GM18499 (cell line): ENCODE measurements around the gene HS3ST6.
"Not testable (repeated sequence)": the region's sequence is repeated elsewhere in the genome, so short reads cannot be mapped to it uniquely, and the experiment has no call there.

Experiments
- ATAC-seq: cut with Tn5 transposase; IDR thresholded peaks from one replicate; pipeline ENCODE4 v1.9.1; 2021; ENCODE audit warnings: moderate number of reproducible peaks; ENCODE audit not compliant: insufficient read depth, unreplicated experiment

HS3ST6 gene

GRCh38 chr16:1929578-1930337 lies 11.5 kb upstream of the HS3ST6 start:
- ATAC-seq = no peak

DNA sequence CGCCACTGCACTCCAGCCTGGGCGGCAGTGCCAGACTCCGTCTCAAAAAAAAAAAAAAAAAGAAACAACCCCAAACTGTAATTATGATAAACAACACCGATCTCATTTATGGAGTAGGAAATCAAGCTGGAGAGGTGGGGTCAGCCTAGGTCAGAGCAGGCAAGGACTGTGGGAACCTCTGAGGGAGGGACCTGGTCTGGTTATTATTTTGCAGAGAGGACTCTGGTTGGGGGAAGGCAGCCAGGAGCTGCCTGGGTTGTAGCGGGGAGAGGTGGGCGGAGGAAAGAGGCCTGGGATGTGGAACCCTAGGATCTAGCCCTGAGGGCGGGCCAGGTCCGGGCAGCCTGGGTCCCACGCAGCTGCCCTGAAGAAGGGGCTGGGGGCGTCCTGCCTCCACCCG lies 10.9 kb upstream of the HS3ST6 start:
- ATAC-seq = no peak

- ATAC-seq = no peak
These were observed 8.1 kb upstream of the HS3ST6 start for GRCh38 chr16:1926271-1926670.

DNA sequence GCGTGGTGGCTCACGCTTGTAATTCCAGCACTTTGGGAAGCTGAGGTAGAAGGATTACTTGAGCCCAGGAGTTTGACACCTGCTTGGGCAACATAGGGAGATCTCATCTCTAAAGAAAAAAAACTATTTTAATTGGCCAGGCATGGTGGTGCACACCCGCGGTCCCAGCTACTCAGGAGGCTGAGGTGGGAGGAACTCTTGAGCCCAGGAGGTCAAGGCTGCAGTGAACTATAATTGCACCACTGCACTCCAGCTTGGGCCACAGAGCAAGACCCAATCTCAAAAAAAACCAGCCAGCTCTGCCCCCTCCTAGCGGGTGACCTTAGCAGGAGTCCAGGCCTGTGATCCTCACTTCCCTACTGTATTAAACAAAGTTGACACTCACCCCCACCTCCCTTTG lies 5.9 kb upstream of the HS3ST6 start:
- ATAC-seq = no peak

DNA sequence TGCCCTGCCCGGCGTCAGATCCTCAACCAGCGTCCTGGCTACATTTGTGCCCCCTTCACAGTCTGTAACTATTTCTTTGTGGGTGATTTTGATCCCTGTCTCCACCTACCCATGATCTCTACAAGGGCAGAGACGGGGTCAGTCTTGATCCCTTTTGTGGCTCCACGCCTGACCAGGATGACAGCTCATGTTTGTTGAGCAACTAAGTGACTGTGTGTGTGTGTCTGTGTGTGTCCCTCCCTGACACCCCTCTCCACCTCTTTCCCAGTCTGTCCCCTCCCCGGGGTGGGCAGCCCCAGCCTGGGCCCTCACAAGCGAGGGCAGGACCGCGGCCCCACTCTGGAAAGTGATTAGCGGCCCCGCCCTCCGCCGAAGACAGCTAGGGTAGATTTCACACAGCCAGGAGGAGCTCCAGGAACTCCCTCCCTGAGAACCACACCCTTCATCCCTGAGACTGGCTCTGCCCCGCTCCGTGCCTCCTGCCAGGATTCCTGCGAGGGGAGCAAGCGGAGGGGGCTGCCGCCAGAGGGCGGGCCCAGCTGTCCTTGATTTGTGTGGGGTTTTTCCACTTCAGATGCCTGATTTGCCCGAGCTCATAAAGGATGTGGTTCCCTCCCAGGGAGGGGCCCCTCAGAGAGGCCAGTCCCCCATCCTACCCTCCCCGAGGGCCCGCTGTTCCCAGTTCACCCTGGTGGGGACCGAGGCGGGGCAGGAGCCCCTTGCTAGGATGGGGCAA lies 5.3 kb upstream of the HS3ST6 start:
- ATAC-seq = no peak

DNA sequence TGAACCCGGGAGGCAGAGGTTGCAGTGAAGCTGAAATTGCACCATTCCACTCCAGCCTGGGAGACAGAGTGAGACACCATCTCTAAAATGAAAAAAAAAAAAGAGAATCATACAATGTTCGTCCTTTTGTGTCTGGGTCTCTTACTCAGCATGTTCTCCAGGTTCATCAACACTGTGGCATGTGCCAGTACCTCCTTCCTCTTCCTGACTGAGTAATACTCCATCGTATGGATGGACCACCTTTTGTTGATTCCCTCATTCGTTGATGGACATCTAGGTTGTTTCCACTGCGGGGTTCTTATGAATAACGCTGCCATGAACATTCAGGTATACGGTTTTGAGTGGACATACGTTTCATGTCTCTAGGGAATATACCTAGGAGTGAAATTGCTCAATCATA lies 4.1 kb upstream of the HS3ST6 start:
- ATAC-seq = no peak

- no peak for ATAC-seq
These were observed 2.5 kb upstream of the HS3ST6 start for GRCh38 chr16:1920727-1921171.

GRCh38 chr16:1920122-1920521 lies 1.9 kb upstream of the HS3ST6 start:
- ATAC-seq = not testable (repeated sequence)

DNA sequence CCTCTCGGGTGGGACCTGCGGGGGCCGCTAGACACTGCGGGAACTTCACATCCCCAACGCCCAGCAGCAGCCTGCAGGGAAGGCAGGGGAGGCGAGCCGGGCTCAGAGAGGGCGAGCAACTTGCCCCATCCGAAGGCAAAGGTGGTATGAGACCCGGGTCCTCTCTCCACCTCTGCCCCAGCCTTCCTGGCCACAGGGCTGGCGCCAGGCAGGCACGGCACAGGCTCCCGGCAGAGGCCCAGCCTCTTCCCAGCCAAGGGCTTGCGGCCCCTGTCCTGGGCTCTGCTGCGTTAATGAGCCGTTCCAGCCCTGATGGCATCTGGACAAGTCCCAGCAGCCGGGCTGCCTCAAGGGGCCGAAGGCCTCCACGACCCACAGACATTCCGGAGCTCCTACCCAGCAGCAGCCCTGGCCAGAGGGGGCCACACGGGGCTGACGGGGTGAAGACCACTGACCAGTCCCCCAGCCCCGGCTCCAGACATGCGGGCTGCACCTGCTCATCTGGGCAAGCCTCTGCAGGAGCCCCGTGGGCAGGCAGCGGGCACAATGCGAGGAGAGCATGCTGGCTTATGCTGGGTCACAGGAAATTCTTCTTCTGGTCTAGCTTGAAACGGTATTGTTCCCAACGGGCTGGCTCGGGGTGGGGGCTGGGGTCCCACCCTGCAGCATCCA lies 1.2 kb upstream of the HS3ST6 start:
- no peak for ATAC-seq

DNA sequence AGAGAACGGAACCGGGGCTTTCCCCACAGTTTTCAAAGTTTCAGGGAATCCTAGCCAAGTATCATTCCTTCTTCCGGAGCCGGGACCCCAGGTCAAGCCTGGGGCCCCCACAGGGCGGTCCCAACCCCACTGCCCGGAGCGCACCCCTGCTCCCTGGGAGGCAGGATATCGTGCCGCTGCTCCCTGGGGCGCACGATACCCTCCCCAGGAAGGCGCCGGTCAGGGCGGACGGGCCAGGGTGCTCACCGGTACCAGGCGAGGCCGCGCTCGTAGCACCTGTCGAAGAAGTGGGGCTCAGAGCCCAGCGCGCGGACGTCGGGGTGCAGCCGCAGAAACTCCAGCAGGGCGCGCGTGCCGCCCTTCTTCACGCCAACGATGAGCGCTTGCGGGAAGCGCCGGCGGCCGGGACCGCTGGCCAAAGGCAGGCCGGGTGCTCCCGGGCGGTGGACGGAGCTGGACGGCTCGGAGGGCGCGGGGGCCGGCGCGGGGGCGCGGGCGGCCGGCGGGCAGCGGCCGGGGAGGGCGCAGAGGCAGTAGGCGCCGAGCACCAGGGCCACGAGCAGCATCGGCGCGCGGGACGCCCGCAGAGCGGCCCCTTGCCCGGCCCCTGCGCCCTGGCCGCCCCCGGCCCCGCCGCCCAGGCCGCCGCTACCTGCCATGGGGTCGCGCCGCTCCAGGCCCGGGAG lies 407 bp downstream of the HS3ST6 start:
- no peak for ATAC-seq

DNA sequence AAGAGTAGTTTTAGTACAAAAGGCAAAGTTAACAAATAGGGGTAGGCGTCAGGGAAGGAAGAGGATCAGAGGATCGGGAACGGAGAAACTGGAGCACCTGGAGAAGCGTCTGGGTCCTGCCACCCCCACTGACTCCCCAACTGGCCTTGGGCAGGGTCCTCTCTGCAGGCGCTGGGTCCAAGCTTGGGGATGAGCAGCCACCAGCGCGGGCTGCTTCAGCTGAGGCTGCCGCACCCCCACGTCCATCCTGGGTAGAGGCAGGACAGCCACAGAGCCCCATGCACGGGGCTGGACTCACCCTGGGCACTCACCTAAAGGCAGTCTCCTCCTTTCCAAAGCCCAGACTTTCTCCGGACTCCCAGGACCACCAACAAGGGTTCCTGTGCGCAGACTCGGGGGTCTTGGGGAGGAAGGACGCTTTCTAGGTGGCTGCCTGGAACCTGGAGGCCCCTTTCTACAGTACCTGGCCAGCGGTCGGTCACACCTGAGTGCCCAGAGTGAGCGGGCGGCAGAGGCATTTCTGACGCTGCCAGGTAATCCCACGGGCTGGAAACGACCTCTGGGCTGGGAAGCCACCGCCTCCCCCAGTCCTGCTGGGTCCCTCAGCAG lies 1.1 kb downstream of the HS3ST6 start:
- ATAC-seq = no peak

GRCh38 chr16:1916640-1916990 lies 1.6 kb downstream of the HS3ST6 start:
- ATAC-seq = no peak

GRCh38 chr16:1915732-1916639 lies 2.2 kb downstream of the HS3ST6 start:
- no peak for ATAC-seq

DNA sequence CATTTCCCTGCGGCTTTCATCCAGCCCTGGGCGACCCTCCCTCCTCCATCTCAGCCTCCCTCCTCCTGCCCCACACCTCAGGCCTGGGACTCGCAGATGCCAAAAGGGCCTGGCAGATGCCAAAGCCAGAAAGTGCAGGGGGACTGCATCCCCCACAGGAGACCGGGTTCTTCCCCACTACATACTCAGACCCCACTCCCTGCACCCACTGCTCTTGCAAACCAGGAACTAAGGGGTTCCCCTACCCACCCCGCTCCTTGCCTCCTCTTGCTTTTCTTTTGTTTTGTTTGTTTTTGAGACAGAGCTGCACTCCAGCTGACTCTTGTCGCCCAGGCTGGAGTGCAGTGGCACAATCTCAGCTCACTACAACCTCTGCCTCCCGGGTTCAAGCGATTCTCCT lies 3.2 kb downstream of the HS3ST6 start:
- no peak for ATAC-seq

DNA sequence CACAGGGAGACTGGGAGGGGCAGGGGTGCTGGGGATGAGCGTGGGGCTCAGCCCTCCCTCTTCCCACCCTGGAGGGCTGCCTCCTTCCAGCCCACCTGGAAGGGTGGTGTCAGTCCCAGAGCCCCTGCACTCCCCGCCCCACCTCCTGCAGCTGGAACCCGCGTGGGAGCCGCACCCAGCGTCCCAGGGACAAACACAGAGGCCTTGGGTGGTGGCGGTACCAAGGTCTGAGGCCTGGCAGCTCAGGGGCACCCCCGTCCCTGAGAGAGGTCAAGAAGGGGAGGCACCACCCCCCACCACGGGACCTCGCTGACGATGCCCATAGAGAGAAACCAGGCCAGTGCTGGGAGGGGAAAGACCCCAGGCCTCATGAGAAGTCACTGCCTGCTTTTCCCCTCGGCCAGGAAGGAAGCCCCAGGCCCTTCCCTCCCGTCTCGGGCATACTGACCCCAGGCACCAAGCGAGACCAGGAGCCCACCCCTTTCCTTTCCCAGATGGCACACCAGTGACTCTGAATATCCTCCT lies 4.1 kb downstream of the HS3ST6 start:
- no peak for ATAC-seq

GRCh38 chr16:1913327-1914083 lies 4.7 kb downstream of the HS3ST6 start:
- no peak for ATAC-seq

GRCh38 chr16:1912215-1912543 lies 6.0 kb downstream of the HS3ST6 start:
- no peak for ATAC-seq

DNA sequence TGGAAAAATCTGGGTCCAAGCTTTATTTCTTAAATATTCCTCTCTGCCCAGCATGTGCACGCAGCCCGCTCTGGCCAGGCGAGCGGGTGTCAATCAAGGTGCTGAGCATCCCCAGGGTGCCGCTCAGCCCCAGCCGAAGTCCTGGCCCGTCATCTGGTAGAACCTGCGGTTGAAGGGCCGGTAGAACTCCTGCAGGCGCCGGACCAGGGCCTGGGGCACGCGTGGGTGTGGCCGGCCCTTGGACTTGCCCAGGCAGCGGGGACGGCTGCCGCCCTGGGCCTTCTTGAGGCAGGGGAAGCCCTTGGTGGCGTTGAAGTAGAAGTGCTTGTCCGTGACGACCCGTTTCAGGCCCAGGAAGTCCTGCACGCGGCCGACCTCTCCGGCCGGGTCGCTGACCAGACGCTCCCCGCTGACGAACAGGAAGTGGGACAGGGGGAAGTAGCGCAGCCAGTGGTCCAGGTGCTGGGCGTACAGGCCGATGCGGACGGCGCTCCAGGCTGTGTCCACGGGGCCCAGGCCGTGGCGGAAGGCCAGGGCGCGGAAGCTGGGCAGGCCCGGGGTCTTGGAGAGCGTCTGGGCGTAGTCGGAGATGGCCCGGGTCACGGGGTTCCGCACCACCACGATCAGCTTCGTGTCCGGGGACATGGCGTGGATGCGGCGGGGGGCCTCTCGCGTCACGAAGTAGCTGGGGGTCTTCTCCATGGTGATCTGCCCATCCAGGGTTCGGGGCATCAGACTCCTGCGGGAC lies 6.6 kb downstream of the HS3ST6 start:
- ATAC-seq = no peak
